DOHH2 (cell line): ENCODE data around the gene ATG2B.
"Not testable (repeated sequence)": the region's sequence is repeated elsewhere in the genome, so short reads cannot be mapped to it uniquely, and the experiment has no call there.

Source experiments
- H3F3A ChIP-seq: fragments of 200-600 bp; sonication (generic), shearing (Covaris generic); 2 replicates; pipeline ENCODE4 v1.6.0; 2016; ENCODE audit warnings: antibody characterized with exemption, mild to moderate bottlenecking; ENCODE audit not compliant: control insufficient read depth, insufficient read depth
- H3K27ac ChIP-seq: fragments of 200-600 bp; sonication (generic); 2 replicates; pipeline ENCODE4 v1.5.1; 2014; ENCODE audit warnings: low read depth, mild to moderate bottlenecking, low read length, moderate library complexity
- H3K27me3 ChIP-seq: fragments of 200-600 bp; sonication (generic); 2 replicates; pipeline ENCODE4 v1.6.1; 2014; ENCODE audit warnings: mild to moderate bottlenecking, low read length, mixed read lengths; ENCODE audit not compliant: control insufficient read depth
- H3K36me3 ChIP-seq: fragments of 200-600 bp; sonication (generic); 2 replicates; pipeline ENCODE4 v1.6.1; 2014; ENCODE audit warnings: mild to moderate bottlenecking, low read length, moderate library complexity, mixed read lengths; ENCODE audit not compliant: control insufficient read depth
- H3K4me1 ChIP-seq: fragments of 200-600 bp; sonication (generic); 2 replicates; pipeline ENCODE4 v1.6.1; 2014; ENCODE audit warnings: mild to moderate bottlenecking, low read length, mixed read lengths; ENCODE audit not compliant: control insufficient read depth
- H3K4me2 ChIP-seq: fragments of 200-600 bp; sonication (generic); 2 replicates; pipeline ENCODE4 v1.6.0; 2014; ENCODE audit warnings: mild to moderate bottlenecking, low read length, moderate library complexity
- H3K4me3 ChIP-seq: fragments of 200-600 bp; sonication (generic); 2 replicates; pipeline ENCODE4 v1.5.1; 2014; ENCODE audit warnings: mild to moderate bottlenecking, low read length, mixed read lengths
- H3K79me2 ChIP-seq: fragments of 200-600 bp; sonication (generic); 2 replicates; pipeline ENCODE4 v1.6.1; 2014; ENCODE audit warnings: mild to moderate bottlenecking, low read length, mixed read lengths; ENCODE audit not compliant: control insufficient read depth
- H3K9me2 ChIP-seq: fragments of 200-600 bp; sonication (generic); replicated peaks from 2 replicates; pipeline ENCODE4 v1.6.1; 2014; ENCODE audit warnings: mild to moderate bottlenecking, low read length, mixed read lengths; ENCODE audit not compliant: control insufficient read depth
- H3K9me3 ChIP-seq: fragments of 200-600 bp; sonication (generic); 2 replicates; pipeline ENCODE4 v1.6.1; 2014; ENCODE audit warnings: antibody characterized with exemption, low read length, mixed read lengths; ENCODE audit not compliant: control insufficient read depth, insufficient read depth
- H4K20me1 ChIP-seq: fragments of 200-600 bp; sonication (generic); 2 replicates; pipeline ENCODE4 v1.6.0; 2014; ENCODE audit warnings: low read depth, mild to moderate bottlenecking, antibody characterized with exemption, low read length, moderate library complexity; ENCODE audit not compliant: control insufficient read depth, insufficient read depth
- EZH2phosphoT487 ChIP-seq: fragments of 200-600 bp; sonication (generic); IDR thresholded peaks from 2 replicates; pipeline ENCODE4 v1.6.1; 2017; ENCODE audit warnings: borderline replicate concordance, mild to moderate bottlenecking, antibody characterized with exemption, low read length, moderate library complexity, mixed read lengths
- TF ChIP-seq, protein P1 (sequence below): fragments of 200-600 bp; sonication (generic); IDR thresholded peaks from one replicate; pipeline ENCODE4 v1.5.1; 2014; ENCODE audit warnings: antibody characterized with exemption, mild to moderate bottlenecking, low read depth, low read length; ENCODE audit not compliant: poor library complexity, severe bottlenecking

Gene ATG2B

DNA sequence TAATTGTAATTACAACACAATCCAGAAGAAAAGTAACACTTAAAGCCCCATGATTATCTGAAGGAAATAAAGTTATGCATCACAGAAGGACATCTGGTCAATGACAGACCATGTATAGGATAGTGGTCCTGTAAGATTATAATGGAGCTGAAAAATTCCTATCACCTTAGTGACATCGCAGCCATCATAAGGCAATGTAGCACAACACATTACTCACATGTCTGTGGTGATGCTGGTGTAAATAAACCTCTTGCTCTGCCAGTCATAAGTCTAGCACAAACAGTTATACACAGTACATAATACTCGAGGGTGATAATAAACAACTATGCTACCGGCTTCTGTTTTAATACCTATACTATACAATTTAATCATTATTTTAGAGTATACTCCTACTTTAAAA, 11.2 kb downstream of the ATG2B start:
- TF ChIP-seq, protein P1, sequence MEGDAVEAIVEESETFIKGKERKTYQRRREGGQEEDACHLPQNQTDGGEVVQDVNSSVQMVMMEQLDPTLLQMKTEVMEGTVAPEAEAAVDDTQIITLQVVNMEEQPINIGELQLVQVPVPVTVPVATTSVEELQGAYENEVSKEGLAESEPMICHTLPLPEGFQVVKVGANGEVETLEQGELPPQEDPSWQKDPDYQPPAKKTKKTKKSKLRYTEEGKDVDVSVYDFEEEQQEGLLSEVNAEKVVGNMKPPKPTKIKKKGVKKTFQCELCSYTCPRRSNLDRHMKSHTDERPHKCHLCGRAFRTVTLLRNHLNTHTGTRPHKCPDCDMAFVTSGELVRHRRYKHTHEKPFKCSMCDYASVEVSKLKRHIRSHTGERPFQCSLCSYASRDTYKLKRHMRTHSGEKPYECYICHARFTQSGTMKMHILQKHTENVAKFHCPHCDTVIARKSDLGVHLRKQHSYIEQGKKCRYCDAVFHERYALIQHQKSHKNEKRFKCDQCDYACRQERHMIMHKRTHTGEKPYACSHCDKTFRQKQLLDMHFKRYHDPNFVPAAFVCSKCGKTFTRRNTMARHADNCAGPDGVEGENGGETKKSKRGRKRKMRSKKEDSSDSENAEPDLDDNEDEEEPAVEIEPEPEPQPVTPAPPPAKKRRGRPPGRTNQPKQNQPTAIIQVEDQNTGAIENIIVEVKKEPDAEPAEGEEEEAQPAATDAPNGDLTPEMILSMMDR = no peak
- TF ChIP-seq EZH2phosphoT487 = no peak
- H3K79me2 ChIP-seq = peaks cover 69% of the 10 kb centered on the region
- no peaks in the 10 kb centered on the region for H3K9me2 ChIP-seq
- no peak overlapping the region for H3K4me3 ChIP-seq
- no peak overlapping the region for H3K27ac ChIP-seq
- H3K9me3 ChIP-seq = no peaks in the 10 kb centered on the region
- no peaks in the 10 kb centered on the region for H3K27me3 ChIP-seq
- H3K36me3 ChIP-seq = peaks cover 2% of the 10 kb centered on the region; the same call in 1 of the 2 replicates
- H3F3A ChIP-seq = no peaks in the 10 kb centered on the region
- no peak overlapping the region for H3K4me2 ChIP-seq
- H3K4me1 ChIP-seq = peaks cover 3% of the 10 kb centered on the region; the same call in 1 of the 2 replicates
- peaks cover 5% of the 10 kb centered on the region; the same call in 1 of the 2 replicates for H4K20me1 ChIP-seq

DNA sequence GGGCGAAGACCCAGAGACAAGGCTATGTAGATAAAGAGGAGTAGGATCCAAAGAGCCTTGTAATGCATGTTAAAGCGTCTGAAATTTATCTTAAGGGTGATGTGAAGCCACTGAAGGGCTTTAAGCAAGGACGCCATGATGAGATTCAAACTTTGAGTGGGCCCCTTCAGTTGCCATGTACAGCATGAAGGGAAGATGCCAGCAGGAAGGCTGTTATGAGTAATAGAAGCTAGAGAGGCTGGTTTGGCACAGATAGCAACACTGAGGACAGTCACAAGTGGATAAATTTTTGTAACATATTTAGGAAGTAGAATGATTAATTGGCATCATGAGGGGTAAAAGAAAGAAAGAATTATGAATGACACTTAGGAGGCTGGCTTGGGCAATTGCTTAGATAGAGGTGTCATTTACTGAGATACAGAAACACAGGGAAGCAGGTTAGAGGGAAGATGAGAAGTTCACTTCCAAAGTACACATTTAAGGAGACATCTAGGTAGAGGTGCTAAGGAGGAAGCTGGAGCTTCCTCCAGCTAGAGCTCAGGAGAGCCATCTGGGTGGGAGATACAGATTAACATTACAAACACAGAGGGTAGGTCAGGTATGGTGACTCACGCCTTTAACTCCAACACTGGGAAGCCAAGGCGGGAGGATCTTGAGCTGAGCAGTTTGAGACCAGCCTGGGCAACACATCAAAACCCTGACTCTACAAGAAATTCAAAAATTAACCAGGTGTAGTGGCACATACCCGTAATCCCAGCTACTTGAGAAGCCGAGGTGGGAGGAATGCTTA, 13.7 kb downstream of the ATG2B start:
- no peak for TF ChIP-seq EZH2phosphoT487
- TF ChIP-seq, protein P1 = no peak
- no peak overlapping the region for H3K4me3 ChIP-seq
- H3K9me3 ChIP-seq = no peaks in the 10 kb centered on the region
- H3K27ac ChIP-seq = no peak overlapping the region
- no peaks in the 10 kb centered on the region for H3K27me3 ChIP-seq
- no peak overlapping the region for H3K4me2 ChIP-seq
- H3F3A ChIP-seq = no peaks in the 10 kb centered on the region
- peaks cover 49% of the 10 kb centered on the region for H3K79me2 ChIP-seq
- no peaks in the 10 kb centered on the region for H3K4me1 ChIP-seq
- H3K36me3 ChIP-seq = peaks cover 7% of the 10 kb centered on the region; the same call in 1 of the 2 replicates
- no peaks in the 10 kb centered on the region for H3K9me2 ChIP-seq
- peaks cover 5% of the 10 kb centered on the region; the same call in 1 of the 2 replicates for H4K20me1 ChIP-seq

DNA sequence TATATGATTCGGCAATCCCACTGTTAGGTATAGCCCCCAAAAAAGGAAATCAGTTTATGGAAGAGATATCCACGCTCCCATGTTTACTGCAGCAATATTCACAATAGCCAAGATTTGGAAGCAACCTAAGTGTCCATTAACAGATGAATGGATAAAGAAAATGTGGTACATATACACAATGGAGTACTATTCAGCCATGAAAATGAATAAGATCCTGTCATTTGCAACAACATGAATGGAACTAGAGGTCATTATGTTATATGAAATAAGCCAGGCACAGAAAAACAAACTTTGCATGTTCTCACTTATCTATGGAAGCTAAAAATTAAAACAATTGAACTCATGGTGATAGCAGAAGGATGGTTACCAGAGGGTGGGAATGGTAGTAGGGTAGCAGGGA, 15.2 kb downstream of the ATG2B start:
- H3K36me3 ChIP-seq = peaks cover 11% of the 10 kb centered on the region; the same call in 1 of the 2 replicates
- H3F3A ChIP-seq, H3K9me2 ChIP-seq, H3K4me2 ChIP-seq, H3K27me3 ChIP-seq, H3K4me3 ChIP-seq, H3K4me1 ChIP-seq, H4K20me1 ChIP-seq, H3K9me3 ChIP-seq, H3K27ac ChIP-seq: not testable (repeated sequence)
- peaks cover 39% of the 10 kb centered on the region for H3K79me2 ChIP-seq

DNA sequence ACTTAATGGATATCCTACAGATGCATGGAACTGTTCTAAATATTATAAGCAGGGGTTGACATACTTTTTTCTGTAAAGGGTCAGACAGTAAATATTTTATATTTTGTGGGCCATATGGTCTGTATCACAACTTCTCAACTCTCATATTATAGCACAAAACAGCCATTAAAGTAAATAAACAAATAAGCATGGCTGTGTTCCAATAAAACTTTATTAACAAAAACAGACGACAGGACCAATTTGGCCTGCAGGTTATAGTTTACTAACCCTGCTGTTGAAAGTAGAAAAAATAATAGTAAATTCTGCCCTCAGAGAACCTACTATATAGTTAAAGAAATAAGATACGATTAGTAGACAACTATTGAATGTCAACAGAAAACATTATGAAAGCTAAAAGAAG, 17.5 kb downstream of the ATG2B start:
- H3K27me3 ChIP-seq = no peaks in the 10 kb centered on the region
- H3K4me3 ChIP-seq = no peak overlapping the region
- no peaks in the 10 kb centered on the region for H3K4me1 ChIP-seq
- no peaks in the 10 kb centered on the region for H3K9me3 ChIP-seq
- no peak overlapping the region for H3K4me2 ChIP-seq
- no peaks in the 10 kb centered on the region for H3K9me2 ChIP-seq
- H3K36me3 ChIP-seq = peaks cover 14% of the 10 kb centered on the region; the same call in 1 of the 2 replicates
- TF ChIP-seq, protein P1 = no peak
- TF ChIP-seq EZH2phosphoT487 = no peak
- peaks cover 29% of the 10 kb centered on the region for H3K79me2 ChIP-seq
- H3F3A ChIP-seq = no peaks in the 10 kb centered on the region
- H3K27ac ChIP-seq = no peak overlapping the region
- H4K20me1 ChIP-seq = peaks cover 5% of the 10 kb centered on the region; the same call in 1 of the 2 replicates
